Psoas muscle (tissue), 8 donors: ENCODE data around the gene MEF2C. TPM values are rescaled to one million over a fixed set of nuclear protein-coding genes. Genes with fewer than 3 reads are reported as not detected.

Source experiments
- ATAC-seq, 4 donors: fragments of 200-7000 bp; cut with Tn5 transposase; one replicate each; pipeline ENCODE4 v1.9.1; 2020; ENCODE audit warnings: moderate library complexity in 3 of 4, mild to moderate bottlenecking in 2 of 4
- DNase-seq, 2 donors: peaks; one replicate each; pipeline ENCODE4 v3.0.0-alpha.2; 2020
- H3K27ac ChIP-seq: fragments of 200-600 bp; one replicate; pipeline ENCODE4 v1.8.0; 2022
- H3K27me3 ChIP-seq, 3 donors: fragments of 200-600 bp in 1 of 3; one replicate each; pipeline versions ENCODE4 v1.6.1 to v1.8.0; 2013 to 2022; ENCODE audit warnings: low read length in 2 of 3, mild to moderate bottlenecking in 2 of 3, moderate library complexity in 1 of 3; ENCODE audit not compliant: insufficient read depth in 3 of 3
- H3K36me3 ChIP-seq, 2 donors: fragments of 200-600 bp in 1 of 2; one replicate each; pipeline versions ENCODE4 v1.6.1 to v1.8.0; 2013 to 2022; ENCODE audit warnings: low read depth in 1 of 2, mild to moderate bottlenecking in 1 of 2, moderate library complexity in 1 of 2; ENCODE audit not compliant: insufficient read depth in 1 of 2
- H3K4me1 ChIP-seq: fragments of 200-600 bp; one replicate; pipeline ENCODE4 v1.8.0; 2022
- H3K4me3 ChIP-seq: fragments of 200-600 bp; one replicate; pipeline ENCODE4 v1.8.0; 2022; ENCODE audit warnings: mild to moderate bottlenecking
- H3K9me3 ChIP-seq: fragments of 200-600 bp; one replicate; pipeline ENCODE4 v1.8.0; 2022
- WGBS, 3 donors: extraction: QIAGEN DNeasy Blood & Tissue Kit; methylation state at CpG; one replicate each; pipeline versions ENCODE4 v1.1.6 to v1.1.7; 2013; 5-methylcytosine and 5-hydroxymethylcytosine counted together
- intact Hi-C, 2 donors: fragments of 100-400 bp; cut with DNase I; formaldehyde crosslinking; loops; one replicate each; pipeline versions ENCODE4 v1.11.0 to v1.14.2; 2022
- polyA plus RNA-seq, 3 donors: library from polyadenylated mRNA; stranded (reverse); fragments of 200-250 nt; gene quantifications; one replicate each; pipeline ENCODE4 v1.2.3, GENCODE V29; 2013
- total RNA-seq, 4 donors: library from RNA; stranded (reverse); fragmentation: NEBNext Ultra II Directional in 2 of 4; extraction: Animal tissue kit (Norgen Biotek cat#: 25700) in 2 of 4; gene quantifications; one replicate each; pipeline versions ENCODE4 v1.2.1 to v1.2.4, GENCODE V29; 2021 to 2023
- TF ChIP-seq, protein P1 (sequence below): fragments of 200-600 bp; IDR thresholded peaks from one replicate; pipeline ENCODE4 v1.8.0; 2022; ENCODE audit warnings: antibody characterized with exemption
- donor health status: healthy with polysubstance abuse.
- donor health status: DM: no; HTN: no; CAD: no; lungs with moderate emphysema.
- donor health status: Bipolar disorder and iron deficiency.
- donor health status: healthy.
- donor health status: DM: yes; HTN: yes; CAD: no.
- donor health status: DM: no; HTN: no; CAD: no.
- donor health status: DM: no; HTN: no; CAD: no.
- donor health status: DM: yes; HTN: yes; CAD: no.

The MEF2C gene
- total and polyA plus RNA-seq, 7 donors = 9.3 to 530 (median 148) TPM

DNA sequence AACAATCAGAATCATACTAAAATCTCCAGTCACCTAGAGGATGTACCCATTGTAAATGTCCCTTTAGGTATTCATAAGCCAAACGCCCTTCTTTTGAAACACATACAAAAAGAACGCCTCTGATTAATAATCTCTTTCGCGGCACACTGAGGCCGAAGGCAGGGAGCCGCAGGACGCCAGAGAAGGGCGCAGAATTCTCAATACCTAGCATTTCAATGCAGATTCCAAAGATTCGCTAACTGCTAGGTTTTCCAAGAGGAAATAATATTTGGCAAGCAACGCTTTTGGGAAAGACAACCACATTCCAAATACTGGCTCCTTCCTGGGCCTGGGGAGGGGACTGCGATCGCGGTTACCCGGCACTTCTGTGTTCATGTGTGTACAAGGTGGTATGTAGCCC is 203.3 kb downstream of the MEF2C start:
- Histone ChIP-seq H3K4me1 (peaks cover 19% of the 10 kb centered on the region), H3K27me3 (peaks cover 6 to 100% (median 48%) of the 10 kb centered on the region in 3 donors), H3K9me3 (no peaks in the 10 kb centered on the region), H3K27ac (no peak overlapping the region), H3K4me3 (no peak overlapping the region), H3K36me3 (no peaks in the 10 kb centered on the region)
- TF ChIP-seq, protein P1, sequence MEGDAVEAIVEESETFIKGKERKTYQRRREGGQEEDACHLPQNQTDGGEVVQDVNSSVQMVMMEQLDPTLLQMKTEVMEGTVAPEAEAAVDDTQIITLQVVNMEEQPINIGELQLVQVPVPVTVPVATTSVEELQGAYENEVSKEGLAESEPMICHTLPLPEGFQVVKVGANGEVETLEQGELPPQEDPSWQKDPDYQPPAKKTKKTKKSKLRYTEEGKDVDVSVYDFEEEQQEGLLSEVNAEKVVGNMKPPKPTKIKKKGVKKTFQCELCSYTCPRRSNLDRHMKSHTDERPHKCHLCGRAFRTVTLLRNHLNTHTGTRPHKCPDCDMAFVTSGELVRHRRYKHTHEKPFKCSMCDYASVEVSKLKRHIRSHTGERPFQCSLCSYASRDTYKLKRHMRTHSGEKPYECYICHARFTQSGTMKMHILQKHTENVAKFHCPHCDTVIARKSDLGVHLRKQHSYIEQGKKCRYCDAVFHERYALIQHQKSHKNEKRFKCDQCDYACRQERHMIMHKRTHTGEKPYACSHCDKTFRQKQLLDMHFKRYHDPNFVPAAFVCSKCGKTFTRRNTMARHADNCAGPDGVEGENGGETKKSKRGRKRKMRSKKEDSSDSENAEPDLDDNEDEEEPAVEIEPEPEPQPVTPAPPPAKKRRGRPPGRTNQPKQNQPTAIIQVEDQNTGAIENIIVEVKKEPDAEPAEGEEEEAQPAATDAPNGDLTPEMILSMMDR = no peak
- no peak for ATAC-seq
- intact Hi-C loops = loop anchor here (2.0 to 10.0 kb wide), 5 partner anchors 535 to 1265 kb away; partner anchors contain the start of gene CCNH (in 1 of the 2)
- WGBS, 3 donors = 23 to 34% (median 24%) methylated on average over 14 of the region's 14 CpGs
- no peak for DNase-seq

DNA sequence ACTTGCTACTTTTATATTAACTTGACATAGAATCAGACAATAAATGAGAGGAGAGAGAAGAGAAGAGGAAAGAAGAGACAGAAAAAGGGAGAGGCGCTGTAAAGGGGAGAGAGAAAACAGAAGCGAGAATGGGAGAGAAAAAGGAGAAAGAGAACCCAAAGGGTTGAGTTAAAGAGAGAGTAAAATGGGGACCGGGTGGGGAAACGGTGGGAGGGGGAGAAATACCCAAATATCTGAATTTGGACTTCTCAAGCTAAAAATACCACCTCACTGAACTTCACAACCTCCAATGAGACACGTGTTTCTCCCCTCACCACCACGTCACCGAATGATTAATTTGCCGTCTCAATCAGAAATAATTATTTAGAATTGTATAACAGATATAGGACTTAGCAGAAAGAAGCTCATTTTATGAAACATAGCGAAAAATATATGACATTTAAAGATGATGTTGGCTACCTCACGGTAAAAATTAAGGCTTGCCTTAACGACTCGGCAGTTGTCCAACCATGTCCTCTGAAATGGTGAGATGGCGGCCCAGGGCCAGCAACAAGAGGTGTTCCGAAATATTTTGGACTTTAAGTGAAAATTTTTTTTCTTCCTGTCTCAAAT is 204.1 kb downstream of the MEF2C start:
- no peaks in the 10 kb centered on the region for H3K36me3 ChIP-seq
- no peak overlapping the region for H3K27ac ChIP-seq
- no peak overlapping the region for H3K4me3 ChIP-seq
- 15 to 16% (median 15%) methylated on average over 14 of the region's 14 CpGs for WGBS, 3 donors
- DNase-seq (no peak), ATAC-seq (no peak)
- H3K27me3 ChIP-seq = peaks cover 6 to 100% (median 48%) of the 10 kb centered on the region in 3 donors
- H3K4me1 ChIP-seq = peaks cover 21% of the 10 kb centered on the region
- TF ChIP-seq, protein P1 = no peak
- no peaks in the 10 kb centered on the region for H3K9me3 ChIP-seq
- intact Hi-C loops = loop anchor here in 1 of 2 donors (5.0 to 10.0 kb wide), 2 partner anchors 534 to 897 kb away; no protein-coding TSS in a partner anchor

DNA sequence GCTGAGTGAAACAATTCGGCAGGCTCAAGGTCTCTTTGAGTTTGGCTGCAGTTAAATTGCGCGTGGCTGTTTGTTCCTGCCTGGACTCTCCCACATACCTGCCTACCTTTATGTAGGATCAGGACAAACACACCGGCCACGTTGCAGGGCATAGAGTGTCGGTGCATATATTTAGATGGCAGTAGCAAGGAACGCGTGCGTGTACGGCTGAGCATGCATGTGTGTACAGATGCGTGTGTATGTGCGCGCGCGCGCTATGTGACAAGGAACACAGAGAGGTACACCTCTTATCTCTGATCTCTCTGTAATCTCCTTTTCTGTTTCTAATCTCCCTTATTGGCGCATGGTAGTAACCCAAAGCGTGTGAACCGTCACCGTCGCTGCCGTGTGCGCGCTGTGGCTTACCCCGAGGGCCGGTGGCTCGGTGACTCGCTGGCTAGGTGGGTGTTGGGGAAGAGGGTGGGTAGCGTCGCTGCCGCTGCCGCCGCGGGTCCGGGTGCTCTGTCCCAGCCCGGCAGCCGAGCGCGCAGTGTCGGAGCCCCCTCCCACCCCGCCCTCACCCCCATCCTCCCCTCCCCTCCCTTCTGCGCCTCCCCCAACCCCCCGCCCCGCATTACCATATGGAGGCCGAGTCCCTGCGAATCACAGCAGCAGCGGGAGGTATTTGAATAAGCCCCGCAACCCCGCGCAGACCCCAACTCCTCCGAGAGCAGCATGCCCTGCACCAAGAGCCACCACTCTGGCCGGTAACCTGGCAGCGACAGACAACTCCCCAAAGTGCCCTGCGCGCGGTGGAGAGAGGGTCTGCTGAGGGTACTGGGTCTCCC is 204.8 kb downstream of the MEF2C start:
- Histone ChIP-seq H3K27me3 (peaks cover 6 to 100% (median 45%) of the 10 kb centered on the region in 3 donors), H3K9me3 (no peaks in the 10 kb centered on the region), H3K4me1 (peaks cover 21% of the 10 kb centered on the region), H3K27ac (no peak overlapping the region), H3K4me3 (no peak overlapping the region), H3K36me3 (no peaks in the 10 kb centered on the region)
- ATAC-seq (no peak), DNase-seq (no peak)
- intact Hi-C loops = loop anchor here in 1 of 2 donors (5.0 to 10.0 kb wide), 2 partner anchors 533 to 896 kb away; no protein-coding TSS in a partner anchor
- TF ChIP-seq, protein P1 = no peak
- 3 to 5% (median 4%) methylated on average over 50 to 56 of the region's 56 CpGs for WGBS, 3 donors

DNA sequence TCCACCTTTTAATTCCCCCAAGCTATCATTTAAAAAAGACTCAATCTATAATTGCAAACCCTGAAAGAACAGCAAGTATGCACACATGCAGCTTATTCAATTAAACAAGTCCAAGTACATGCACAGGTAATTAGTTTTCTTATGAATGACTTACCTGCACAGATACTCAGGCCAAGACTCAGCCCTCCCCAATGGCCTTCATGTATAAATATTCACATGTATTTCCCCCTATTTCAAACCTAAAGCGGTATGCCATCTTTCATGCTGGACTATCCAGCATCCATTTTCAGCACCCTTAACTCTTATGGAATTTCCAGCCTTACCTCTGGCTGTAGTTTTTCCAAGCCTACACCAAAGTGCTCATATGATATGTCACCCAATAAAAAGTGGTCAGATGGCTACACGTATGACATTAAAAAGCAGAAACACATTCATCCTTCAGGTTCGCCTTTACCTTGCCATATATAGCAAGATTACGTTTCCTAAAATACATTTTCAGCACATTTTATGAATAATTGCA is 205.5 kb downstream of the MEF2C start:
- H3K36me3 ChIP-seq = no peaks in the 10 kb centered on the region
- H3K9me3 ChIP-seq = no peaks in the 10 kb centered on the region
- H3K27ac ChIP-seq = no peak overlapping the region
- WGBS, 3 donors = 15 to 19% (median 19%) methylated on average over 4 of the region's 4 CpGs
- DNase-seq = no peak
- intact Hi-C loops = loop anchor here in 1 of 2 donors (5.0 to 10.0 kb wide), 2 partner anchors 533 to 895 kb away; no protein-coding TSS in a partner anchor
- TF ChIP-seq, protein P1 = no peak
- H3K4me3 ChIP-seq = no peak overlapping the region
- peaks cover 2 to 100% (median 48%) of the 10 kb centered on the region in 3 donors for H3K27me3 ChIP-seq
- no peak for ATAC-seq
- H3K4me1 ChIP-seq = peaks cover 21% of the 10 kb centered on the region
